K562 (cell line): ENCODE data around the gene NCOA6. TPM values are rescaled to one million over a fixed set of nuclear protein-coding genes. Genes with fewer than 3 reads are reported as not detected.

Source experiments
- ATAC-seq: fragments of 200-7000 bp; cut with Tn5 transposase; 3 replicates; pipeline ENCODE4 v1.9.1; 2020; ENCODE audit warnings: moderate library complexity
- BruUV-seq: library from RNA; stranded (reverse); fragments of 400-500 nt; replicated peaks from 2 replicates; lab custom pipeline; 2021; lab: Mats Ljungman, UMichigan
- CTCF ChIA-PET: fragments of 300-600 bp; formaldehyde crosslinking; extraction: SDS; loops from one replicate; lab custom pipeline; 2021; ENCODE audit warnings: low intra/inter-chr PET ratio; lab: Yijun Ruan, JAX
- POLR2A ChIA-PET: fragments of 300-600, 350-650 bp; sonication (Branson Sonifier 250); formaldehyde crosslinking; extraction: SDS; loops from one replicate; lab custom pipeline; 2021; ENCODE audit warnings: antibody characterized with exemption, inconsistent platforms; lab: Yijun Ruan, JAX
- DNase-seq, 4 experiments: peaks; one replicate each; pipeline versions ENCODE4 v3.0.0 to v3.0.0-alpha.2; 2011 to 2018; ENCODE audit warnings: low spot score in 3 of 4, mixed read lengths in 3 of 4; ENCODE audit errors: extremely low read depth in 1 of 4
- FAIRE-seq: peaks from 2 replicates; lab custom pipeline; 2011; peaks lifted over from hg19 to GRCh38; lab: Jason Lieb, UNC
- H2AFZ ChIP-seq: 2 replicates; pipeline ENCODE4 v1.6.0; 2011; ENCODE audit warnings: low read depth, low read length, control low read depth, inconsistent platforms
- H3K27ac ChIP-seq: fragments of 200-600 bp; 3 replicates; pipeline ENCODE4 v1.8.0; 2011; ENCODE audit warnings: low read depth, mild to moderate bottlenecking, control low read depth, inconsistent platforms, low read length, moderate library complexity, mixed read lengths; ENCODE audit errors: extremely low read depth
- H3K27me3 ChIP-seq, 2 experiments: fragments of 300-600 bp in 1 of 2; 2 replicates in 1 of 2; 3 replicates in 1 of 2; pipeline versions ENCODE4 v1.6.0 to v1.8.0; 2011; ENCODE audit warnings: inconsistent platforms in 2 of 2, low read length in 2 of 2, mild to moderate bottlenecking in 1 of 2, mixed read lengths in 1 of 2, moderate library complexity in 1 of 2; ENCODE audit not compliant: control insufficient read depth in 2 of 2, insufficient read depth in 2 of 2
- H3K36me3 ChIP-seq: fragments of 300-600 bp; 3 replicates; pipeline ENCODE4 v1.8.0; 2011; ENCODE audit warnings: mild to moderate bottlenecking, low read length, inconsistent platforms; ENCODE audit not compliant: control insufficient read depth, insufficient read depth
- H3K4me1 ChIP-seq, 2 experiments: fragments of 200-600 bp in 1 of 2; replicated peaks in 1 of 2; 2 replicates in 1 of 2; 3 replicates in 1 of 2; pipeline versions ENCODE4 v1.5.1 to v1.8.0; 2011; ENCODE audit warnings: inconsistent platforms in 2 of 2, low read length in 2 of 2, mild to moderate bottlenecking in 1 of 2, mixed read lengths in 1 of 2, moderate library complexity in 1 of 2; ENCODE audit not compliant: control insufficient read depth in 2 of 2, insufficient read depth in 2 of 2
- H3K4me2 ChIP-seq: 2 replicates; pipeline ENCODE4 v1.6.1; 2011; ENCODE audit warnings: low read length, control low read depth, inconsistent platforms, mixed read lengths; ENCODE audit not compliant: insufficient read depth
- H3K4me3 ChIP-seq: fragments of 200-600 bp; sonication (generic), shearing (Covaris generic); 2 replicates; pipeline ENCODE4 v1.5.1; 2016; ENCODE audit warnings: control low read depth, inconsistent platforms
- H3K79me2 ChIP-seq: fragments of 200-600 bp; 3 replicates; pipeline ENCODE4 v1.8.0; 2011; ENCODE audit warnings: low read length, inconsistent platforms; ENCODE audit not compliant: control insufficient read depth, insufficient read depth
- H3K9ac ChIP-seq, 2 experiments: 2 replicates each; pipeline versions ENCODE4 v1.6.0 to v1.6.1; 2011; ENCODE audit warnings: low read depth in 2 of 2, low read length in 2 of 2, control low read depth in 1 of 2, inconsistent platforms in 1 of 2, mild to moderate bottlenecking in 1 of 2, mixed read lengths in 1 of 2; ENCODE audit not compliant: insufficient read depth in 1 of 2
- H3K9me1 ChIP-seq: one replicate; pipeline ENCODE4 v1.6.0; 2011; ENCODE audit warnings: inconsistent platforms, mild to moderate bottlenecking, low read length, moderate library complexity; ENCODE audit not compliant: control insufficient read depth, insufficient read depth
- H3K9me3 ChIP-seq: replicated peaks from 2 replicates; pipeline ENCODE4 v1.5.1; 2011; ENCODE audit warnings: low read depth, low read length, inconsistent platforms; ENCODE audit not compliant: control insufficient read depth, insufficient read depth
- H4K20me1 ChIP-seq: replicated peaks from 2 replicates; pipeline ENCODE4 v1.6.1; 2011; ENCODE audit warnings: low read length, inconsistent platforms, mixed read lengths; ENCODE audit not compliant: control insufficient read depth, insufficient read depth
- PURB ChIP-seq: sonication (generic); formaldehyde crosslinking; IDR thresholded peaks from 2 replicates; pipeline ENCODE4 v1.9.0; 2021; ENCODE audit warnings: low read depth, mild to moderate bottlenecking, missing genetic modification reagents
- TAF9B ChIP-seq: fragments of 450-650 bp; IDR thresholded peaks from 2 replicates; pipeline ENCODE4 v1.6.1; 2018; ENCODE audit warnings: mild to moderate bottlenecking; ENCODE audit not compliant: partially characterized antibody
- ZFP30 ChIP-seq: fragments of 250-450 bp; sonication (Bioruptor Pico); IDR thresholded peaks from 2 replicates; pipeline ENCODE4 v1.8.0; 2022; ENCODE audit warnings: moderate library complexity, mild to moderate bottlenecking, inconsistent platforms, borderline replicate concordance
- ZNF740 ChIP-seq, 3 experiments: fragments of 200-800 bp in 1 of 3; sonication (Bioruptor generic) in 1 of 3; sonication (generic) in 1 of 3; formaldehyde crosslinking in 1 of 3; IDR thresholded peaks; 2 replicates each; pipeline versions ENCODE4 v1.6.1 to v1.8.0; 2016 to 2022; ENCODE audit warnings: mild to moderate bottlenecking in 2 of 3, missing compliant biosample characterization in 2 of 3, missing genetic modification characterization in 2 of 3, missing genetic modification reagents in 1 of 3
- WGBS: fragments of 100-300 bp; shearing (Covaris generic); methylation state at CpG from one replicate; pipeline ENCODE4 v1.1.6; 2016; ENCODE audit warnings: low coverage, mixed read lengths; ENCODE audit not compliant: insufficient coverage; ENCODE audit errors: missing lambda C conversion rate; 5-methylcytosine and 5-hydroxymethylcytosine counted together
- in situ Hi-C: fragments of 300-500 bp; cut with MboI; formaldehyde crosslinking; loops from 4 replicates; pipeline ENCODE4 v1.15.0; 2018; ENCODE audit warnings: inconsistent platforms, mixed read lengths
- intact Hi-C: fragments of 100-400 bp; cut with micrococcal nuclease; formaldehyde crosslinking; loops from 2 replicates; pipeline ENCODE4 v1.14.2; 2022
- polyA plus RNA-seq, 8 experiments: library from polyadenylated mRNA; depleted of rRNA in 4 of 8; stranded (reverse) in 5 of 8; unstranded in 3 of 8; fragments of >200 nt; fragmentation: Nextera tagmentation in 2 of 8; fragmentation: Illumina TruSeq in 1 of 8; extraction: Ambion mirVana in 2 of 8; extraction: Trizol in 1 of 8; gene quantifications; 2 replicates each; pipeline versions ENCODE4 v1.2.1 to v1.2.3, GENCODE V29; 2011 to 2014; ENCODE audit warnings: inconsistent platforms in 1 of 8, missing spikeins in 1 of 8
- total RNA-seq, 7 experiments: library from RNA; depleted of rRNA in 6 of 7; stranded (reverse); fragments of >200 nt in 6 of 7; fragmentation: Illumina TruSeq in 2 of 7; extraction: Trizol in 2 of 7; gene quantifications; 2 replicates each; pipeline versions ENCODE4 v1.2.1 to v1.2.3, GENCODE V29; 2011 to 2021; ENCODE audit warnings: low replicate concordance in 1 of 7

NCOA6 gene
- total and polyA plus RNA-seq, 9 of the 15 experiments (the other 6 are each of a cell fraction or from before 2014, with no cell fraction given): 6.1 to 25.0 (median 9.5) TPM

GRCh38 chr20:34871966-34872621 lies 46.6 kb upstream of the NCOA6 start (continued):
- TF ChIP-seq ZNF740 (CRISPR knock-in tag; IDR thresholded peaks at IDR 0.05): peak; percentile 40; the same call in 1 of the 2 replicates
- no peak for TF ChIP-seq ZNF740 (tag; IDR thresholded peaks at IDR 0.05)
- TF ChIP-seq PURB (CRISPR knock-in tag): no peak

- H3K27me3 ChIP-seq: no peaks in the 10 kb centered on the region; a peak in 1 of 5 replicates
- TF ChIP-seq TAF9B (no peak), ZFP30 (CRISPR knock-in tag) (no peak)
- TF ChIP-seq, all 486 proteins: peak for 0
- FAIRE-seq: peak; percentile 35
- Histone ChIP-seq H3K9ac (peak overlapping the region; percentile 74 to 95; a peak in 3 of 4 replicates), H4K20me1 (0 out of 2 replicates have a peak, but pooled peaks cover 3% of the 10 kb centered on the region), H2AFZ (no peak overlapping the region), H3K36me3 (no peaks in the 10 kb centered on the region), H3K4me1 (peaks cover 22 to 28% of the 10 kb centered on the region in 2 experiments; a peak in 4 of 5 replicates), H3K4me3 (peak overlapping the region; percentile 59), H3K79me2 (peaks cover 16% of the 10 kb centered on the region), H3K4me2 (peak overlapping the region; percentile 96), H3K9me3 (no peaks in the 10 kb centered on the region), H3K27ac (no peak overlapping the region), H3K9me1 (no peaks in the 10 kb centered on the region)
- POLR2A ChIA-PET: interaction anchor here (0.7 to 1.1 kb wide), 2 partner anchors 46 to 221 kb away, joined by 3 read pairs; partner anchors contain the start of genes NCOA6 and TRPC4AP
- intact Hi-C loops (loop anchor here (5.0 to 10.0 kb wide), 2 partner anchors 276 to 393 kb away; partner anchors contain the start of gene EDEM2), in situ Hi-C loops (loop anchor here (5.0 kb wide), 1 partner anchor 86 kb away; the partner anchor contains the start of genes GSS and MYH7B)
- 90% methylated on average over 7 of the region's 7 CpGs for WGBS
- no TSS peak for BruUV-seq
- no peak for ATAC-seq
- peak in 1 of 4 experiments; percentile 3 for DNase-seq
- CTCF ChIA-PET: no interaction called here
Measured at GRCh38 chr20:34871320-34871926, 46.0 kb upstream of the NCOA6 start.
